Brain microvascular endothelial cell (primary cell): ENCODE measurements around the gene C12orf42.

Experiments
- DNase-seq: peaks from one replicate; pipeline ENCODE4 v3.0.0-alpha.2; 2020
- H3K27ac ChIP-seq: fragments of 250-450 bp; sonication (Bioruptor Pico); 2 replicates; pipeline ENCODE4 v1.5.1; 2020; ENCODE audit warnings: mild to moderate bottlenecking, moderate library complexity
- H3K27me3 ChIP-seq: fragments of 250-450 bp; sonication (Bioruptor Pico); replicated peaks from 2 replicates; pipeline ENCODE4 v1.5.1; 2020; ENCODE audit warnings: mild to moderate bottlenecking
- H3K36me3 ChIP-seq: fragments of 250-450 bp; sonication (Bioruptor Pico); replicated peaks from 2 replicates; pipeline ENCODE4 v1.5.1; 2020; ENCODE audit warnings: mild to moderate bottlenecking
- H3K4me3 ChIP-seq: 2 replicates; pipeline ENCODE4 v1.5.1; 2011; ENCODE audit warnings: low read depth, mild to moderate bottlenecking, control low read depth, low read length, moderate library complexity
- in situ Hi-C: cut with HindIII; loops from 2 replicates; pipeline ENCODE4 v1.10.0; 2017; ENCODE audit warnings: low sequenced_read_pairs, low pct_ligation_motif_present
- TF ChIP-seq, protein P1 (sequence below): IDR thresholded peaks from 2 replicates; pipeline ENCODE4 v1.5.1; 2011; ENCODE audit warnings: low read depth, mild to moderate bottlenecking, moderate library complexity, low read length, control low read depth, inconsistent platforms; ENCODE audit errors: missing control alignments

The C12orf42 gene

DNA sequence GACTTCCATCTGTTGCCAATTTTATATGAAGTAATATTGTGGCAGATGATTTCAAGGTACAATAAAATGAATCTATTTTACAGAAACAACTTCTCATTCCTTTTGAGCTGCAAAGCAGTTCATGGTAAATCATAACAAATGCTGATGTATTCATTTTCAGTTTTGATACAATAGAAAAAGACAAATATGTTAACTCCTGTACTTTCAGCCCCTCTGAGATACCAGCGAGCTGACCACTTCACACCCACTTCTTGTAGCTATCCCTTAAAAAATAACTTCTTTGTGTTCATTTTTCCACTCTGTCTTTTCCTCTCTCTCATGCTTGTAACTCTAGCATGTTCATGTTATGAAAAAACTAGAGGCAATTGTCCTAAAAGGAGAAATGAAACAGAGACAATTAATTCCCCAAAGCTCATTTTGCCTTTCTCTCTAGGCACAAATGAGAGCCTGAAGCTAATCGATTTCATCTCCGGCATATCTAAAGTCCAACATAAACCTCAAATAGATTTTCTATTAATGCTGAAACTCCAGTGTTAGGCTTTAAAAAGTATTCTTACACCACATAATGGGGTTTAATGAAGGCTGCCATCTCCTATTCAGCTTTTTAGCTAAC is 182.9 kb downstream of the C12orf42 start:
- Histone ChIP-seq H3K27me3 (no peaks in the 10 kb centered on the region), H3K4me3 (no peak overlapping the region), H3K36me3 (no peaks in the 10 kb centered on the region), H3K27ac (no peak overlapping the region)
- DNase-seq = no peak
- in situ Hi-C loops = no loop called here
- TF ChIP-seq, protein P1, sequence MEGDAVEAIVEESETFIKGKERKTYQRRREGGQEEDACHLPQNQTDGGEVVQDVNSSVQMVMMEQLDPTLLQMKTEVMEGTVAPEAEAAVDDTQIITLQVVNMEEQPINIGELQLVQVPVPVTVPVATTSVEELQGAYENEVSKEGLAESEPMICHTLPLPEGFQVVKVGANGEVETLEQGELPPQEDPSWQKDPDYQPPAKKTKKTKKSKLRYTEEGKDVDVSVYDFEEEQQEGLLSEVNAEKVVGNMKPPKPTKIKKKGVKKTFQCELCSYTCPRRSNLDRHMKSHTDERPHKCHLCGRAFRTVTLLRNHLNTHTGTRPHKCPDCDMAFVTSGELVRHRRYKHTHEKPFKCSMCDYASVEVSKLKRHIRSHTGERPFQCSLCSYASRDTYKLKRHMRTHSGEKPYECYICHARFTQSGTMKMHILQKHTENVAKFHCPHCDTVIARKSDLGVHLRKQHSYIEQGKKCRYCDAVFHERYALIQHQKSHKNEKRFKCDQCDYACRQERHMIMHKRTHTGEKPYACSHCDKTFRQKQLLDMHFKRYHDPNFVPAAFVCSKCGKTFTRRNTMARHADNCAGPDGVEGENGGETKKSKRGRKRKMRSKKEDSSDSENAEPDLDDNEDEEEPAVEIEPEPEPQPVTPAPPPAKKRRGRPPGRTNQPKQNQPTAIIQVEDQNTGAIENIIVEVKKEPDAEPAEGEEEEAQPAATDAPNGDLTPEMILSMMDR = no peak

GRCh38 chr12:103310546-103311270 is 185.1 kb downstream of the C12orf42 start:
- H3K4me3 ChIP-seq = no peak overlapping the region
- no peak for DNase-seq
- in situ Hi-C loops = no loop called here
- no peak overlapping the region for H3K27ac ChIP-seq
- TF ChIP-seq, protein P1 = no peak
- no peaks in the 10 kb centered on the region for H3K27me3 ChIP-seq
- no peaks in the 10 kb centered on the region for H3K36me3 ChIP-seq

- H3K27ac ChIP-seq = no peak overlapping the region
- TF ChIP-seq, protein P1 = no peak
- no peak overlapping the region for H3K4me3 ChIP-seq
- in situ Hi-C loops = no loop called here
- DNase-seq = no peak
- H3K27me3 ChIP-seq = no peaks in the 10 kb centered on the region
- H3K36me3 ChIP-seq = no peaks in the 10 kb centered on the region
These were observed 187.4 kb downstream of the C12orf42 start for GRCh38 chr12:103308396-103308795.

GRCh38 chr12:103303484-103303883 is 192.3 kb downstream of the C12orf42 start:
- no peak for DNase-seq
- TF ChIP-seq, protein P1 = no peak
- in situ Hi-C loops = no loop called here
- H3K4me3 ChIP-seq = no peak overlapping the region
- no peaks in the 10 kb centered on the region for H3K36me3 ChIP-seq
- H3K27ac ChIP-seq = no peak overlapping the region
- no peaks in the 10 kb centered on the region for H3K27me3 ChIP-seq

DNA sequence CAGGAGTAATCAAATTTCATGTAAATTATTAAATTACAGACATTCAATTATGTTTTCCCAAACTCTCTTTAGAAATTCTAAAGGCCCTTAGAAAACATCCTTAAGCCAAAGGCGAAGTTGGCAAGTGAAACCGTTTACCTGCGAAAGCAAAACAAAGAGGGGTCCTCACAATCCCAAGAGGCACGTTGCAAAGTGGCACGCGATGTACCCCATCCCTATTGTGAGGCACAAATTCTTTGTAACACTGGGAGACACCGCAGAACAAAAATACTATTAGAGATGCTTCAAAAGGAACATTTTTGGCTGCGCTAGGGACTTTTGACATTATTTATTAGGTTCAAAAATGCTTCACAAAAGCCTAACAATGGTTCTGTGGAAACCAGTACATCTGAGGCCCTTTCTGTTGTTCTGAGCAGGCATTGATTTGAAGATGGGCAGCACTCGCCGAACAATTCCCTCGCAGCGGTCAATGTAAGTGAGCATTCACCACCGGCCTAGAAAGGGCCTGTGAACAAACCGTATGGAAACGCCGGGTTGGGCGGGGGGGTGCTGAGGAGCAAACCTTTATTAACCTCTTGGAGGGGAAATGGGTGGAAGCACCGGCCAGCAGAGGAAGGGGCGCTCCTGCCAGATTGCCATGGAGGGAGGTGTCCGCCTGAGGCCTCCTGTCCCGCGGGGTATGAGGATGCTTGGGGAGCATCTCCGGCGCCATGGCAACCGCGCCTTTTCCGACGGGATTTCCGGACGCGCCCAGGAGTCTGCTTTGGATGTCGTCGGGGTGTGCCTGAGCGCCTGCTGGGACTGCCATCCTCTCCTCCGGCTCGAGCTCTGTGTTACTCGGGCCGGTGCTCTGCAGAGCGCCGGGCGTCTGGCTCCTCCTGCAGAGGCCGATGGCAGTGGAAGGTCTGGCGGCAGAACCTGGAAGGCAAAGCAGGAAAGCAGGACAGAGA is 193.9 kb downstream of the C12orf42 start:
- Histone ChIP-seq H3K27me3 (no peaks in the 10 kb centered on the region), H3K4me3 (no peak overlapping the region), H3K36me3 (no peaks in the 10 kb centered on the region), H3K27ac (no peak overlapping the region)
- no peak for DNase-seq
- in situ Hi-C loops = no loop called here
- TF ChIP-seq, protein P1 = no peak
